HG02759 (cell line): ENCODE results near the gene PRDM16.

Experiments
- ATAC-seq: cut with Tn5 transposase; IDR thresholded peaks from one replicate; pipeline ENCODE4 v1.9.1; 2021; ENCODE audit warnings: mild to moderate bottlenecking, moderate library complexity; ENCODE audit not compliant: unreplicated experiment

PRDM16 gene

GRCh38 chr1:3360646-3361257 is 291.7 kb downstream of the PRDM16 start:
- no peak for ATAC-seq

DNA sequence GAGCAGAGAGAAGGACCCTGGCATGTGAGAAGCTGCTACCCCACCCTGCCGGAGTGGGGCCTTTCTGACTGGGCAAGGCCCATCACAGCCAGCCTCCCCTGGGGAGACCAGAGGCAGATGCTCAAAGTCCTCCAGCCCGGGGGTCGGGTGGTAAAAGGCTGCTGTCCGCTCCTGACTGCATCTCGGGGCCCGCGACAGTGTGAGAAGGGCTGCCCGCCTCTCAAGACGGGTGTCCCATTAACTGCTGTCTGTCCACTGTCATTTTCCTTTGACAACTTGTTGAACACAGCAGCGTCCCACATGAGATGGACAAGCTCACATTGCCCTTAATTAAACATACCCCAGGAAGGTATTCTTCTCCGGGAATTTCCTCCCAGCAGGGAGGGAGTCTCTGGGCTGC is 294.0 kb downstream of the PRDM16 start:
- ATAC-seq = no peak

GRCh38 chr1:3363756-3364155 is 294.8 kb downstream of the PRDM16 start:
- ATAC-seq = no peak

DNA sequence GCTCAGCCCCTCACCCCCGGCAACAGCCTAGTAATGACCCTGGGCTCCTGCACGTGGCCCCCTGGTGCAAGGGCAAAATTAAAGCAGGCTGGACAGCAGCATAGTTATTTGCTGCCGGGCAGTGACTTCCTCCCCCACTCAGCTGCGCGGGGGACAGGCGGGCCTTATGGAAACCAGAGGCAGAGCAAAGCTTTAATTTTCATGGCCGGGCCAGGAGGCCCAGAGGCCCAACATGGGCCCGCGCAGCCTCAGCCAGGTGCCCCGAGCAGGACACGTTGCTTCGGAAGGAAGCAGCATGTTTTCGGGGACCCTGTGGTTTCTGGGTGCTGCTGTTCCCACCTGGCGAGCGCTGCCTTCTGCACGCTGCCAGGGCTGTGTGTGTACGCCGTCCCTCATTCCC is 295.5 kb downstream of the PRDM16 start:
- no peak for ATAC-seq

- no peak for ATAC-seq
Measured at GRCh38 chr1:3364983-3365382, 296.0 kb downstream of the PRDM16 start.

DNA sequence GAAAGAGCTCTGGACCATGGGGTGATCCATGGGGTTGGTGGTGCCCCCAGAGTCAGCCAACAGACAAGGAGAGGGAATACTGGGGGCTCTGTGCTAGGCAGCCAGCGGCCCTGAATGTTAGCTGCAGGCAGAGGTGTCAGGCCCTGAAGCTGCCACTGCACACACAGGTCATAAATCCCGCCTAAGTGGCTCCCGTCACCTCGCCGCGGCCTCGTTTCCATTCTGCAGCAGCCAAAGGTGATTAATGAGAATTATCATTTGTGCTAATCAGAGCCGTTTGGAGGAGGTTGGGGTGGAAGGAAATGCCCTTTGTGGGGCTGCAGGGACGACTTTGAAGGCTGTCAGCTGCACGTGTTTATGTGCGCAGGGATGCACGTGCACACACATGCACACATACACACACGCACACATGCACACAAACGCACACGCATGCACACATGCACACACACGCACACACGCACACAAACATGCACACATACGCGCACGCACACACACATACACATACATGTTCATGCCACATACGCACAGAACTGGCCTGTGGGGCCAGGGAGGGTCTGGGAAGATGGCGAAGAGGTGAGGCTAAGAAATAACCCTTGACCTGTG is 296.6 kb downstream of the PRDM16 start:
- ATAC-seq = no peak

GRCh38 chr1:3366126-3367051 is 297.4 kb downstream of the PRDM16 start:
- ATAC-seq = no peak

DNA sequence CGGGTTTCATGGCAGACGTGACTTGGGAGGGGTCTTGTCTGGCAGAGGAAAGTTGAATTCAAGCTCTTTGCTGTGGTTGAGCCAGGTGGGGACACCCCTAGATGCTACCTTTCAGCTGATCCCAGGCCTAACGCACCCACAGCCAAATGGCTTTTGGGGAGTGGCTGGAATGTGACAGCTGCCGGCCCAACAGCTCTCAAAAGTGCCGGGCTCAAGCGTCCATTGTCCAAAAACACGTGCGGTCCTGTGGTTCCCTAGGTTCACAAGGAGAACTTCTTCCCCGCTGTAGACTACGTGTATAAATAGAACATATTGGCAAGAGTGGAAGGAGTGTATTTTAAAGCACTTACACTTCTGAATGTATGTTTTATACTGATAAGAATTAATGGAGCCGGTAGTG is 298.4 kb downstream of the PRDM16 start:
- no peak for ATAC-seq

DNA sequence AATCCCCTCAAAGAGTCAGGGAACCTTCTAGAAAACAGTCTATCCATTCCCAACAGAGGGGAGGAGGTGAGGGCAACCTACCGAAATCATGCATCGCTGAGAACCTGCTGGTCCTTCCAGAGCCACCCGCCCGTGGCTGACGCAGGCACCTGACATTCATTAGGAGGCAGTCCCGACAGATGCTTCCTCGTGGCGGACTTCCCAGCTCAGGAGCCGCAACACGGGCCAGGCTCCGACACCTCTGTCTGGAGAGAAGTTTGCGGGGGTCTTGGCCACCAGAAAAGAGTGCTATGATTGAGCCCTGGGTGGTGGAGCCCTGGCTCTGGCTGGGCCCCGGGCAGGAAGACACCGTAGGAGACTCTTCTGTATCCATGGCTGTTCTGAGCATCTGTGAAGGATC is 299.1 kb downstream of the PRDM16 start:
- ATAC-seq = no peak

GRCh38 chr1:3368711-3369445 is 299.9 kb downstream of the PRDM16 start:
- no peak for ATAC-seq

- no peak for ATAC-seq
Measured at GRCh38 chr1:3369446-3370076, 300.6 kb downstream of the PRDM16 start.

GRCh38 chr1:3370856-3371703 is 302.1 kb downstream of the PRDM16 start:
- ATAC-seq = no peak

GRCh38 chr1:3372317-3372716 is 303.3 kb downstream of the PRDM16 start:
- ATAC-seq = no peak

GRCh38 chr1:3373175-3373574 is 304.2 kb downstream of the PRDM16 start:
- ATAC-seq = no peak

GRCh38 chr1:3373700-3374405 is 304.9 kb downstream of the PRDM16 start:
- ATAC-seq = no peak

- no peak for ATAC-seq
Measured at GRCh38 chr1:3375245-3375644, 306.2 kb downstream of the PRDM16 start.

DNA sequence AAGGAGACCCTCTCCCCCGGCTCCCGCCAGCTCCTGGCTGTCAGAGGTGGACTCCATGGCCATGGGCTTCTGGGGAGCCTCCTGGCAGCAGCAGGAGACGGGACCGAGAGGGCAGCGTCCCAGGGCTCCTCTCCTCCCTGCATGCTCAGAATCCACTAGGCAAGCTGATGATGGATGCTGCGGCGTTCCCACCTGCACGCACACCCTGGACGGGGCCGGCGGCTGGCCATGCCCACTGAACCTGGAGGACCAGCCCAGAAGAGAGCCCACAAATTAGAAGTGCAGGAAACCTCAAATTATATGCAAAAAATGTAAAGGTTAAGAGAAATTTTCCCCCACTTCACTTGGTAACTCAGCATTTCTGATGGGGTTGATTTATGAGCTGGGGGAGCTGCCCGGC is 308.2 kb downstream of the PRDM16 start:
- ATAC-seq = no peak

DNA sequence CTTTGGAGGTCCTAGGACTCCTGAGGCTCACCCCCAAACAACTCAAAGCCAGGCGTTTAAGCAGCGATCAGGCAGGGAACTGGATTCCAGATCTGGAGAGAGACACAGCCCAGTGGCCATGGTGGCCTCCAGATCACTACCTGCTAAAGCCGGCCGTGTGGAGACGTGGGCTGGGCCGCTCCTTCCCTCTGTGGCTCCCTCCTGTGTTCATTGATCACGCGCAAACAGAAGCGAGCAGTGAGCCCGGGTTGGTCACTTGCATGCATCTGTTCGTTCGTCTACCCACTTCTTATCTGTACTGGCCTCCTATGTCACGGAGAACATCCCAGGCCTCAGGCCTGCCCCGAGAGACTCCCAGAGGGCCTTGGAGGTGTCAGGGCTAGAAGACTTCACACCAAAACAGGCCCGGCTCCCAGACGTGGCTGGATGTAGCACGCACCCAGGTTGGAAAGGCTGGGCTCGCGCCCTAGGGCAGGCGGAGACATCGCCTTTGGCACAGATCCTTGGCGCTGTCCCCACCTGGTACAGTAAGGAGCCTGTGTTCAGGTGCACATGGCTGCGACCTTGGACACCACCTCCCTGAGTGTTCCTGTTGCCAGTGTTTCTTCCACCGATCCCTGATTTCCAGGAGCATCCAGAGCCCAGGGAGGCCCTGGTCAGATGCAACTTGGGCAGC is 308.7 kb downstream of the PRDM16 start:
- no peak for ATAC-seq
